ENCODE data around the gene NTRK3.

DNA sequence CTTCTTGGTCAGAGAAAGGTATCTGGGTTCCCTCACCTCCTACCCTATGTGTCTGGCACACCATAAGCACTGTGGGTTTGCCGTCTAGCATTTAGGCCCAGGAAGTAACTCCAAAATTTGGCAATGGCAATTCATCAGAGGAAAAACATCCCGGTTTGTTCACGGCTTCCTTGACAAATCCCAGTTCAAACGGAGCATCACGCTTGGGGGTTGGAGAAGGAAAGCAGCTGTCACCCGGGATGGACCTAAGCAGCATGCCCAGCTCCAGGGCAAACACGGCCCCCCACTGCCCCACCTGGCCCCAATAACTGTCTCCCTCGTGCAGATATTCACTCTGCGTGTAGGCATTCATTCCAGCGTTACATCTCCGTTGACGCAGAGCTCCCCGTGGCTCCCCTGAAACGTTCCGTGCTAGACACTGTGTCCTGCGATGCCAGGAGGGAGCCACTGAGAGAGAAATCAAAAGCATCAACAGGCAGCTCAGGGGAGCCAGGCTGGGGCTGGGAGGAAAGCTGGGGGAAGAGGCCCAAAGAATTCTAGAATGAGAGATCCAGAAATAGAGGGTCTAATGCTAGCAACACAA is 41.4 kb downstream of the NTRK3 start:
- TF ChIP-seq POLR2A (IDR thresholded peaks at IDR 0.05) (no peak), POLR2AphosphoS5 (IDR thresholded peaks at IDR 0.05) (no peak), EP300 (IDR thresholded peaks at IDR 0.05) (no peak)

Data from upper lobe of left lung (tissue), 4 donors.